Activated CD4-positive, alpha-beta T cell treated with anti-CD3 and anti-CD28 coated beads, Interleukin-2, amount 50 U/mL, for 4 hours (primary cell): ENCODE measurements around the gene MDGA2.

Experiments used
- DNase-seq, 2 experiments: peaks; one replicate each; pipeline ENCODE4 v3.0.0-alpha.2; 2020

MDGA2 gene

DNA sequence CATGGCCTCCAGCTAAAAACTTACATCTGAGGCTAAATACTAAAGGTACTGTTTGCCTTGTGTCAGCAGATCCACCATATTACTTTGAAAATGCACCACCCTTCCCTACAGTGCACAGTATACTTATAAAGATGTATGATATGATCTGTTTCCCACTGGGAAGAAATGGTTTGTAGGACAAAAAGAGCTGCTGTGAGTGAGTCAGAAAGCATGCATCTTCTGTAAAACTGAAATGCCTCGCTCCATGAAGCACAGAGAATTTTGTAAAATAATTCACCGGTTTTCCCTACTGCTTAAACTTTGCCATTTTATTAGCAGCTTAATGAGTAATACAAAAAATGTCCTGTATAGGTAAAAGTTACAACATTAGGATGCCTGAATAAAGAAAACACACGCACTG is 68.8 kb downstream of the MDGA2 start:
- DNase-seq, result no peak

DNA sequence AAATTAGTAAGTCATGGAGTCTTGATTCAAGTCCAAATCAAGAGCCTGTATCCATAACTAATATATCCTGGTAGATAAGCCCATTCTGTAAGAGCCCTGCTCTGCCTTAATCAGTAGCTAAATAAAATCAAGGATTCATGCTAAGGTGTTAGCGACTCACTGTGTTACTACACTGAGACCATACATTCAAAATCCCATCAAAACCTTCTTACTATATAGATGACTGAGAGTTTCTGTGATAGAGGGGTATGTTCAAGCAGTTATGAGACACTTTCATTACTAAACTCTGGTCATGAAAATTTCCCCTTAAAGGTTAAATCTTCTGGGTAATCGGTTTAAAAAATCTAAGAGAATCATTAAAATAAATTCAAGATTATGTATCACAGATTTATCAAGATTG is 78.5 kb downstream of the MDGA2 start:
- DNase-seq, result no peak

DNA sequence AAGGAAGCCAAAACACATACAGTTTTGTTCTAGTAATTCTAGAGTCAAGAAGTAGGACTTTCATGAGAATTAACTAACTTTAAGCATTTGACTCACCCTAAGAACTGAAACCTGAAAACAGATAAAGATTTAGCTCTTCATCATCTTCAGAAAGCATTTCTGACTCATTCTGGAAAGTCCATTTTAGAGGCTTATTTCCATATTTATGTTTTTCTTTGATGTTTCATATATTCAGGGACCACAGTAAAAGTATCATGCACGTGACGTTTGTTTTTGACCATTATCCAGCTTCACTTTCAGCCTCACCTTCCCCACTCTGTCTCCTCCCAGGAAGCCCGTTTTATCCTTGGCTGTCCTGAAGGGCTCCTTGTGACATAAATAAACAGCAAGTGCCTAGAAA is 79.2 kb downstream of the MDGA2 start:
- DNase-seq, result no peak

DNA sequence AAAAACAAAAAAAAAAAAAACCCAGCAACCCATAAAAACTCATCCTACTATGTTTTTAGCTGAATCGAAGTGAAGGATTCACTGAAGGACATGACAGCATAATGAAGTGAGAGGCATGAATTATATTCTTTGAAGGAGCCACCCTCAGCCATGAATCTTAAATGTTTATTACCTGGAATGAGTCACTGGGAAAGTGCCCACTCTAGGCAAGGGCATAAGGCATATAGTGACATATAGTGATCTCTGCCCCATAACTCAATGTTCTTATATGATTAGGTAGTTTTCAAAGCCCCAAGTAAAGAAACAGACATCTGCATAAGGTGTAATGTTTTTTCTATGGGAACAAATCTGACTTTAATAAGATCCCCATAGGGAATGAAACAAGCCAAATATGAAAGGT is 79.9 kb downstream of the MDGA2 start:
- DNase-seq, result no peak

DNA sequence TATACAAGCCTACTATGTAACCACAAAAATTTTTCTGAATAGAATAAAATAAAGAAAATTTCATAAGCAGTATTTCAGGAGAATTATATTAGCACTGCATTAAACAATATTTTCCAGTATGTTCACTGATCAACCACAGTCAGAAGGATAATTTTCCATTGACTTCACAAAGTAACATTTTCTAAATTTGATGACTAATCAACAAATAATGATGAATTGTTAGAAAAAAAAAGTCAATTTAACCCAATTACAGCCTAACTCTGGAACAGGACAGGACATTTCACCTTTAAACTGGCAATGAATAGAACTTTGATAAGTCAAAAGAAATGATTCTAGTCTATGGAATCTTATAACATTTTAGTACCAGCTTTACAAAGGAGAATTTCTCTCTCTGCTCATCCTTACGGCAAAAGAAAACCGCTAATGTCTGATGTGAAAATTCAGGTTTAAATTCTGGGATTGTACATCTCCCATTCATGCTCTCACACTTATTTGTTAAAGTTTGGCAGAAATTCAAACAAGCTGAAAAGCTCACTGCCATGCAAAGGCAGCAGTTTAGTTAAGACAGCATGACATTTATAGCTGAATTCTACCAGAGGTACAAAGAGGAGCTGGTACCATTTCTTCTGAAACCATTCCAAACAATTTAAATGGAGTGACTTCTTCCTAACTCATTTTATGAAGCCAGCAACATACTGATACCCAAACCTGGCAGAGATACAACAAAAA is 84.5 kb downstream of the MDGA2 start:
- DNase-seq, result no peak

DNA sequence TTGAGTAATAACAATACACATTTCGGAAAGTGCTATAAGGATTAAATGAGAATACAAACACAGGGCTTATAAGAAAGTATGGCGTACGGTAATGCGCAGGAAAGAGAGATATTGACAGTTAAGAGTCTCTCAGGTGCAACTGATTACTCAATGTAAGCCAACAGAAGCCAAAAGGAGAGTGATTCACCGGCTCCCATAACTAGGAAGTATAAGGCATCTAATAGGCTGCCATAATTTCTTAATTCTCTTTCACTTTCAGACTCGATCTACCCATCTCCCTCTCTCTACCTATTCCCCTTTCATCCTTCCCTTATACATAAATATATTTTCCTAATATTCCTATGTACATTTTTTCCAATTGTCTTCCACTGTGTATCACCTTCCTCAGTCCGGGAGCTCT is 90.0 kb downstream of the MDGA2 start:
- no peak for DNase-seq

DNA sequence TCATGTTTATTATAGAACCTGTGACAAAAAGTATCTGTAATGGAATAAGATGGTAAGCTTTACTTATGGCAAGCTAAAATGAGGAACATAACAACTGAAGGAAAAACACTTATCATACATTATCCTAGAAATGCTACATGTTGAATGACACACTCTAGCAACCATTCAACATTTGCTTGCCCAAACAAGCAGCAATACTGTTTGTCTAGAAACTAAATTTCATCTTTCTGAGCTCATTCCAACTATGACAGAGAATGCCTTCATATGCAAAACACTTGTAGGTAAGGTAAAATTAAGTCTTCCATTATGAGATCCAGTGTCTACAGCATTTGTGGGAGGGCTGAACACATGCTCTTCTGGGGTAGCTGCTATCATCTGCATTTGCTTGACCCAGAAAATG is 108.1 kb downstream of the MDGA2 start:
- no peak for DNase-seq

DNA sequence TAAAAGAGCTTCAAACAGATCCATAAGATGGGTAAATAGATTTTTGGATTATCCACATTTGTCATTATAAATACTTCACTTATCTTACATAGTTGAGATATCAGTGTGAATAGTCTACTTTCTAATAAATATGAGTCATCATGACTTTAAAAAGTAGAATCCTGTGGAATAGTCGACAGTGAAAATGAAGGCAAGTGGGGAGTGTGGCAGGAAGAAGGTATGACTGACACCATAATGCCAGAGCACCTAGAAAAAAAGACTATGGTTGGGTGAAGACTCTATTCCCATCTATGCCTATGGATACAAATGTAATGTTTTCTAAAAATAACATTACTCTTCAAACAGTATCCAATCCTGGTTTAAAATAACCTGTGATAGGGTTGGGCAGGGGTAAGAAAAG is 117.5 kb downstream of the MDGA2 start:
- no peak for DNase-seq

DNA sequence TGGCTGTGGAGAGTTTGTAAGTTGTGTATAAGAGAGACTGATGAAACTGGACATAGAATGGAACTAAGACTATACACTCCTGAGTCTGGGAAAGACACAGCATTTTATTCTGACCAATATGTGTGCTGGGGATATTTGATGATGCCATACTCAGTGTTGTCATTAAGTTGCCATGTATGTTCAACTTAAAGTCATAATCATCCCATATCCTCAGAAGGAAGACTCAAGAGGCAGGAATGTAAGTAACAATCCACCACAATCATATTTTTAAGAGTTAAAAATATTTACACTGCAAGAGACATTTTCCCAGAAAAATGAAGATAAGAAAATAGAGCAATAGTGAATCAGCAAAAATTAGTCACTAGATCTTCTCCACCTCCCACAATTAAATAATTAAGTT is 120.1 kb downstream of the MDGA2 start:
- DNase-seq, result no peak

DNA sequence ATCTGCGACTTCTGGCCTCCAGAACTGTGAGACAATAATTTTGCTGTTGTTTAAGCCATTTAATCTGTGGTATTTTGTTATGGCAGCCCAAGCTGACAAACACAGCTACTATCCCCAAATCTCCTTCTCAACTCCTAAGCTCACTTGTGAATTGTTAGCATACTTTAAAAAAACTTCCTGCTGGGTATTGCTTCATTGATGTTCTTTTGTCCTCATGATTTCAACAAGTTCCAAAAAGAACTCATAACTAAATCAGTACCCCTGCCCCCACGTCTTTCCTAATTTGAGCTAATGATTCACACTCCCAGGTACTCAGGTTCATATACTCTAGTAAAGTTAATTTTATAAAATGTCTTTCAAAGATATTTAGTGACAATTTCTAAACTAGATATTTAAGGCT is 125.5 kb downstream of the MDGA2 start:
- DNase-seq, result no peak

DNA sequence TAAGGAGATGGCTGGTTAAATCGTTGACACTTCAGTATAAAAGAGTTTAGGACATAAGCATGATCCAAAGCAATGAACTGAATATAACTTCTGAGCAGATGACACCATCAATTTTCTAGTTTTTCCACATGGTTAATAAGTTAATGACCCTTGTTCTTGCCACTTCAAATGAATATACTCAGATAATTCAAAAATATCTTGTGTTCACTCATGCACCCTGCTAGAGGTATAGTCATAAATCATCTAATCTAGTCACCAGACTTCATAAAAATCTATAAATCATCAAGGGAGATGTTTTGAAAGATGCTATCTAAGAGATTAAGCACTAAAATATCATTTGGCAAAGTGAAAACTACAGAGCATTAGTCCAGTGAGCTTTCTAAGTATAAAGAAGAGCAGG is 131.9 kb downstream of the MDGA2 start:
- no peak for DNase-seq

DNA sequence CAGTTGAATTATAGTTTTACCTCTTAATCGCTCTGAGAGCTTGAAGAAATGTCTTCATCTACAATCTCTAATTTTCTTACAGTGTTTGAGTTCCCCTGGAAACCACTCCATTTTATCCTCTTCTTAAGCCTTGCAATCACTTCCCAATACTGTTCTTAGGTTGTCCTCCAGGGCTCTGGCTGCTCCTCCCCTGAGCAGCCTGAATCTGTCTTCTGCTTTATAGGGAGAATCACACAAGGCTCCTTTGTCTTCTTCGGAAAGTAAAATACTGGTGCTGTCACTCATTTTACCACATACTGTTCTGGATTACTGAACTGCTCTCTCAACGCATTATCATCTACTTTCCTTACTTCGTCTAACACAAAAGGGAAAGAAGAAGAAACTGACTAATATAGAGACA is 133.7 kb downstream of the MDGA2 start:
- no peak for DNase-seq

DNA sequence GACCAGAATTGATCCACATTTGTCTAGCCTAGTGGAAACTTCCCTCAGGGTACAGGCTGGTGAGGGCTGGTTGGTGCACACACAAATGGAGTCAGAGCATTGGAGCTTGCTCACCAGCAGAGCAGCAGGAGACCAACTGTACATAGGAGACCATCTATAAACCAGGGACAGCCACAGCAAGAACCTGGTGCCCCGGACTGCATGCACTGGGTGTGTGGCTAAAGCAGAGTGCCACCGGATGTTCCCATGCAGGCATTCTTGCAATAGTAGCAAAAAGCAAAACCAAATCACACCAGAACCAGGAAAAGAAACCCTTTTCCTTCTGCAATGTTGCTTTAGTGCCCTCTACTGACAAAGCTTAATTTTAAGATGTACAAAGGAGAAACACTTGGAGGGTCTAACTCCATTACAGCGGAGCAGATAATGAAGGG is 136.4 kb downstream of the MDGA2 start:
- DNase-seq, result no peak

DNA sequence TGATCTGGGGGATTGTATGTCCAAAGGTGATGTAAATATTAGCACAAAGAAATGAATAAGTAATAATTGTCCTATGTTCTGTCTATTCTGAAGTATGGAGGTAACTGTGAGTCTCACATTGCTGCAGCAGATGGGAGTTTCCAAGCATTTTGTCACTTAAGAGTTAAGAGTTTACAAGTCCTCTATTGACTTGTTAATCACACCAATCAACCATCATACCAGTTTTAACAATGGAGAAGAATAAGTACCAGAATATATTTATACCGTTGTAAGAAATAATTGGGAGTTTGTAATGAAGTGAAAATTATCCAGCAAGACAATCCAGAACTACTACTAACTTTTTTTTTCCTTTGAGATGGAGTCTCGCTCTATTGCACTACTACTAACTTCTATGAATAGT is 139.1 kb downstream of the MDGA2 start:
- no peak for DNase-seq

DNA sequence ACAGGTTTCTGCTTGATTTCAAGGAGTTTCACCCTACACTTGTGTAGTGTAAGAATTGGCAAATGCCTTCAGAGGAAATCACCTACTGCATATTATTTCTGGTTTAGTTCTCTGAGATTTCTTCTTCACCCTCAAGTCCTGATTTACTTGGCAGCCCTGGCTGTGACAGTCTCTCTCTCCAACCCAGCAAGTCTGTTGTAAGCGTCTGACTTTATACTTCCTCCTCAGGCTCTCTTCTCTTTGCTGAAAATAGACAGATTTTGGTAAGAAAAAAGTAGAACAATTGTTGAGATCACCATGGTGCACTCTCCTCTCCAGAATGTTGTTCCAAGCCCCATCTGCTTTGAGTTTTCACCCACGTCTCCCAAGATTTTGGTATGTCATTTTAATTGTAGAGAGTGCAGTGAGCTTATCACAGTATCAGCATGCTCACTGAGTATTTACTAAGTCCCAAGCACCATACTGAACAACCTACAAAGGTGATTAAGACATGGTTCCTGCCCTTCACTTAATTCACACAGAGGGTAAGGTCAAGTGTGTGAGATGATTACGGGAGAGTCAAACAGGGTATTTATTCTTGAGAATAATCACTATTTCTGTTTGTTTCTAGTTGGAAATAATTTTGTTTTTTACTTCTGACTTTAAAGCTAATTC is 148.7 kb downstream of the MDGA2 start:
- DNase-seq, result no peak

DNA sequence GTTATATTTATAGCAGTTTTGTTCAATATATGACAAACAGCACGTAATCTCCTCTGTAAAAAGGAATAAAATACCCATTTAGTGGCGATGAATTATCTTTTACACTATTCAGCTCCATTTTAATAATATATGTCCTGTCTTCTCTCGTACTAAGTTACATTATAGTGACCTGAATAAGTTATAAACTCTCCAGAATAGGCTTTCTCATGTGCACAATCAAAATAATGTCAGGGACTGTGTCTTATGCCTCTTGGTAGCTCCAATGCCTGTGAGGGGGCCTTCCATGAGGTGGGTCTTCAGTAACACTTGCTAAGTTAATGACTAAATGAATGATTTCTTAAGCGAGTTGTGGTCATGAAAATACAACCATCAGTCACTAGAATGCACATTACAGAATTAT is 150.9 kb downstream of the MDGA2 start:
- no peak for DNase-seq

DNA sequence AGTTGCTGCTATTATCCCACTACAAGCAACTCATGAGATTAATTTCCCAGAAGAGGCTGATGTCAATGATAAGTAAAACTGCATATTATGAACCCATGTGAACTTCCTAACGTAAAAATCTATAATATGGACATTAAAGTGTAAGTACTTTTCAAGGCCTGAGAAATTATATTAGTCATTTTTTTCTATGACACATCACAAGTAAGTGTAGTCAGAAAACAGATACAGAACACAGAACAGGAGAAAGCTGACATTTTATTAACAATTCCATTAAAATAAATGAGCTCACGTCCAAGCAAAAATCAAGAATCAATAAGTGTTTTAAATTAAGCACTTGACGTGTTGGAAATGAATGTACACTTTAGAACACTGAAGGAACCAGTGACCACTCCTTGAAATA is 155.0 kb downstream of the MDGA2 start:
- no peak for DNase-seq

DNA sequence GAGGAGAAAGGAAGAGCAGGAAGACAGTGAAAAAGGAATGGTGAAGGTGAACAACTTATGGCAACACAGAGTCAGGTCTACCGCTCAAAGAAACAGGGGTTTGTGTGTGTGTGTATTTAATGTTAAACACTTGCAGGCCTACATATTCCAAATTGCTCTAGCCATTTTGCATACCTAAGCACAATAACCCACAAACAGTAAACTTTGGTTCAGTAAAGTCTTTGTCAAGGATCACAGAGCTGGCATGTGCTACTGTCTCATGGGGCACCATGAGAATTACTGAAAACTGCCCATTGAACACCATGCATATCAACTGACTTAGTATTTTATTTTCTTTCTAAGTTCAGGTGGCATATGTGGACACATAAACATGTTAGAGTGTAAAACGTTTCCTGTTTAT is 163.6 kb downstream of the MDGA2 start:
- no peak for DNase-seq

DNA sequence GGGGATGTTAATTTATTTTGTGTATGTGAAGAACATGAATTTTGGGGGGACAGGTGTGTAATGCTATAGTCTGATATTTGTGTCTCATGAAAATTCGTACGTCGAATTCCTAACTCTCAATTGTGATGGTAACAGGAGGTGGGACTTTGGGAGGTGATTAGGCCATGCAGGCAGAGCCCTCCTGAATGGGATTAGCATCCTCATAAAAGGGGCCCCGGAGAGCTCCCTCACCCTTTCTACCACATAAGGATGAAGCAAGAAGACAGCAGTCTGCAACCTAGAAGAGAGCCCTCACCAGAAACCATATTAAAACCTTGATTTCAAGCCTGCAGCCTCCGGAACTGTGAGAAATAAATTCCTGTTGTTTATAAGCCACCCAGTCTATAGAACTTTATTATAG is 165.4 kb downstream of the MDGA2 start:
- DNase-seq, result no peak

DNA sequence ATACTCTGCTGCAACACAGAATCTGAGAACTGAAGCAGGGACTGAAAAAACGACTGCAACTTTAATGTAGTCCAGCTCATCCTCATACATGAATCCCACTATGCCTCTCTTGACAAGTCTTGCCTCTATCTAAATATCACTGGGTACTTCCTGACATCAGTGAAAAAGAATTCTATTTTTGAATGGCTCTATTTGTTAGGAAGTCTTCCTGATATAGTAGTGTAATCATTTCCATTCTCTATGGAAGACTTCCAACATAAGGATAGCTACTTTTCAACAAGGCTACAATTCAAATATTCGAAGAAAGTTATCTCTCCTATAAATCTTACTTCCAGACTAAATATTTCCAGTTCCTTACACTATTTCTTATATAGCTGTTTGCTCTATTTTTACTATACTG is 167.5 kb downstream of the MDGA2 start:
- DNase-seq, result no peak

DNA sequence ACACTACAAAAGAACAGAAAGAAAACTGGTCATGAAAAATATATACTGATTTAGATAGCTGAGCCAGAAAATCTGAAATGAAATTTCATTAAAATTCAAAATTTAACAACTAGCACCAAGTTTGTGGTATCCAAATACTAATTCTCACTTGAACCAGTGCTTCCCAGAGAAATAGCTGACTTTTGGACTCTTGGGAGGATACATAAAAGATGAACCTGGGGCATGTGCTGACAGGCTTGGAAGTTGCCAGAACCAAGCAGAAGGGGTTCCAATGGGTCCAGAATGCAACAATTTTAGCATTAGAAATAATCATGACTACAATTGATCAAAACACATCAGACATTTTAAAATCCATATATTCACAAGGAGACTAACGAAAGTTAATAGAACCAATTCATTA is 175.0 kb downstream of the MDGA2 start:
- no peak for DNase-seq

DNA sequence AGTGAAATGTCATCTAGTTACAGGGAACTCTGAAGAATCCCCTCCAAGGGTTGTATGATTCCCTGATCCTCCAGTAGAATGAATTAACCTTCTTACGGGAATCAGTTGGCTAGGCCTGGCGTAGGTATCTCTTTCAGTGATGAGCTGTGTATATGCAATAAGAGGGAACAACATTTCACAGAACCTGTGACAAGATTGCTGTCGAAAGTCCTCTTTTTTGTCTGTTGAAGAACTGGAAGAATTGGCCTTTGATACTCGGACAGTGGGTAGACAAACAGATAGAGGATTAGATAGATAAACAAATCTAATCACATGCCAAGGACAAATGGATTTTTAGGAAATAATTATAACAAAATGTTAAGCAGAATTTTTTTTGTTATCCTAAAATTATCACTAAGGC is 184.6 kb downstream of the MDGA2 start:
- no peak for DNase-seq

DNA sequence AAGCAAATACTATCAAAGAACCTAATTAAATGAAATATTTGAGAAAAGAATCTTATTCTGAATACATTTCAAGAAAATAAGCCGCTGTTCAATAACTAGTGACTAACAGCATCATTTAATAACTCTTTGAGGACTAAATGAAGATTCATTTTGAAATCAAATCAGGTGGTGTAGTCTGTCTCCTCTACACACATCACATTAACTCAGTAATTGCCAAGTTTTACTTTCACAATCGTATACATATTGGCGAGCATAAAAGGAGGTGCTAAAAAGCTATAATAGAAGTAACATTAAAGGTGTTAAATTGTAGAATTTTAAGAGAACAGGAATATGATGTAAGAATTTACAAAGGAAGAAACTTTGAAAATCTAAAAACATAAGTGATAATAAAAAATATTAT is 185.1 kb downstream of the MDGA2 start:
- no peak for DNase-seq

DNA sequence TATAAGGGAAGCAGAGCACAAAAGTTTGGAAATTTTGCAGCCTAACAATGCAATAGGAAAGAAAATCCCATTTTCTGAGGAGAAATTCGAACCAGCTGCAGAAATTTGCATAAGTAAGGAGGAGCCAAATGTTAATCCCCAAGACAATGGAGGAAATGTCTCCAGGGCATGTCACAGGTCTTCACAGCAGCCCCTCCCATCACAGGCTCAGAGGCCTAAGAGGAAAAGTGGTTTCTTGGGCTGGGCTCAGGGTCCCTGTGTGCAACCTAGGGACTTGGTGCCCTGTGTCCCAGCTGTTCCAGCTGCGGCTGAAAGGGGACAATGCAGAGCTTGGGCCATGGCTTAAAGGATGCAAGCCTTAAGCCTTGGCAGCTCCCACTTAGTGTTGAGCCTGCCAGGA is 190.0 kb downstream of the MDGA2 start:
- no peak for DNase-seq

DNA sequence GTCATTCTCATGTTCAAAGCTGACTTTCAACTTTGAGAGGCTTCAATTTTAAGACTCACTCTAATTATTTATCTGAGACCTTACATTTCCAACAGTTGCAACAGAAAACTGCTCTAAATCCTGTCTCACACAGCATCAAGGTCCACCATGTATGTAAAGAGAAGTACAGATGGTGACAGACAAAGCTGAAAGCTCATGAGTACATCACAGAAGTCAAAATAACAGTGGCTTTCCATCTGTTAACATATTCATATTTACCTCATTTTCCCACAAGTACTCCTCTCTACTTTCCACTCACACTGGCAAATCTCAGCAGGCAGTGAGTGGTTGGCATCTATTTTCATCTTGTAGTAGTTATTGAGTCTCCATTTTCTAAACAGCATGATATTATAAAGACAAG is 192.0 kb downstream of the MDGA2 start:
- no peak for DNase-seq
